Measurements from ENCODE around the gene SLC30A5. TPM values are rescaled to one million over a fixed set of nuclear protein-coding genes. Genes with fewer than 3 reads are reported as not detected.
"Not testable (repeated sequence)": the region's sequence is repeated elsewhere in the genome, so short reads cannot be mapped to it uniquely, and the experiment has no call there.

SLC30A5 gene
- 10 to 100 TPM; 25.5 to 35.2 TPM for total RNA-seq

DNA sequence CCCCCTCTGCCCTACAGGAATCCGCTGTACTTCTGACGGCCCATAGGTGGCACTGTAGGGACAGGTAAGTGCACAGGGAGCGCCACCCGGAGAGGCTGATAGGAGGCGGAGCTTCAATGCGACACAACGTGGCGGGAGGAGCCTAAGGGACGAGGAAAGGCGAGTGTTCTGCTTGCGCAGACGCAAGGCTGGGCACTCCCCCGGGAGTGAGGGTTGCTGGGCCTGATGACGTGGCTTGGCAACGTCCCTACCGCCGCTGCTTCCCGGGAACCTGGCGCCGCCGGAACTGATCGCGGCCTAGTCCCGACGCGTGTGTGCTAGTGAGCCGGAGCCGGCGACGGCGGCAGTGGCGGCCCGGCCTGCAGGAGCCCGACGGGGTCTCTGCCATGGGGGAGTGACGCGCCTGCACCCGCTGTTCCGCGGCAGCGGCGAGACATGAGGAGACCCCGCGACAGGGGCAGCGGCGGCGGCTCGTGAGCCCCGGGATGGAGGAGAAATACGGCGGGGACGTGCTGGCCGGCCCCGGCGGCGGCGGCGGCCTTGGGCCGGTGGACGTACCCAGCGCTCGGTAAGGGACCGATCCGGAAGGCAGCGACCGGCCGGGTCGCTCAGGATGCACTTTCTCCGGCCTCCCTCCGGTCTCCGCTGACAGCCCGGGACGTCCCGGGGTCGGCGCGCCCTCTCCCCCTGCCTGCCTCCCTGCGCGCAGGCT, at the start of gene SLC30A5:
Gene SLC30A5, plus strand, starts transcription at position 244 of the 712 bp plus-strand sequence. Its CDS starts 242 bp downstream, at position 486.
- ATAC-seq (peak; percentile 98 to 99), DNase-seq (ENCODE audit: low spot score in 2 of 2) (peak; percentile 95 to 99)
- H3K36me3 Mint-ChIP-seq: peaks cover 5 to 19% of the 10 kb centered on the region in 2 donors
- no peaks in the 10 kb centered on the region for H3K9me3 Mint-ChIP-seq
- H3K27ac Mint-ChIP-seq: peak within 1 kb of the TSS; percentile 97

GRCh38 chr5:69045213-69045612, 48.6 kb upstream of the SLC30A5 start:
- H3K36me3 Mint-ChIP-seq; H3K9me3 Mint-ChIP-seq; ATAC-seq; DNase-seq (ENCODE audit: low spot score in 2 of 2); H3K27ac Mint-ChIP-seq: not testable (repeated sequence)

DNA sequence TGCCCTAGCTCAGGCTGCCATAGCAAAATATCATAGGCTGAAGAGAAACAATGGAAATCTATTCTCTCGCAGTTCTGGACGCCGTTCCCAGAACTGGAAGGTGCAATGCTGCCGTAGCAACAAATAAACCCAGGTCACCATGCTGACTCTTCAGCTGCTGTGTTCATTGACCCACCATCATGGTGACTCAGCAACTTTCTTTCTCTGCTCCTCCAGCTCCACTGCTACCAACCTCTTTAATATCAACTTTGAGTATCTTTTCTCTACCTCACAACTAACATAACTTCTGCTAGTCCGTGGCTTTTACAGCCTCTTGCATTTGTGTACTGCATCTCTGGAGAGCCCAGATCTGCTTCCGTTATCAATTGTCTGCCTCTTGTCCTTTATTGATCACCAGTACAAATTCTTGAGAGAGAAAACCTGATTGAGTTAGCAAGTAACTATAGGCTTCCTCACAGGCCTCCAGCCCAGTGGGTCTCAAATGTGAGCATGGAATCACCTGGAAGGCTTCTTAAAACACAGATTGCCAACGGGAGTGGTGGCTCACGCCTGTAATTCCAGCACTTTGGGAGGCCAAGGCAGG, 47.3 kb upstream of the SLC30A5 start:
- Mint-ChIP-seq H3K27ac (peak overlapping the region; percentile 34 to 87), H3K9me3 (no peaks in the 10 kb centered on the region), H3K36me3 (no peaks in the 10 kb centered on the region)
- DNase-seq (ENCODE audit: low spot score in 2 of 2) (no peak), ATAC-seq (no peak)

- Mint-ChIP-seq H3K36me3 (no peaks in the 10 kb centered on the region), H3K9me3 (no peaks in the 10 kb centered on the region), H3K27ac (no peak overlapping the region)
- ATAC-seq (peak; percentile 49 to 58), DNase-seq (ENCODE audit: low spot score in 2 of 2) (no peak)
Measured at GRCh38 chr5:69048230-69048629, 45.6 kb upstream of the SLC30A5 start.

- ATAC-seq: no peak
- no peak overlapping the region for H3K27ac Mint-ChIP-seq
- H3K9me3 Mint-ChIP-seq: no peaks in the 10 kb centered on the region
- H3K36me3 Mint-ChIP-seq: no peaks in the 10 kb centered on the region
- no peak for DNase-seq (ENCODE audit: low spot score in 2 of 2)
Measured at GRCh38 chr5:69049151-69049550, 44.7 kb upstream of the SLC30A5 start.

- no peak overlapping the region for H3K27ac Mint-ChIP-seq
- no peaks in the 10 kb centered on the region for H3K36me3 Mint-ChIP-seq
- no peak for ATAC-seq
Measured at GRCh38 chr5:69049796-69050195, 44.0 kb upstream of the SLC30A5 start.

DNA sequence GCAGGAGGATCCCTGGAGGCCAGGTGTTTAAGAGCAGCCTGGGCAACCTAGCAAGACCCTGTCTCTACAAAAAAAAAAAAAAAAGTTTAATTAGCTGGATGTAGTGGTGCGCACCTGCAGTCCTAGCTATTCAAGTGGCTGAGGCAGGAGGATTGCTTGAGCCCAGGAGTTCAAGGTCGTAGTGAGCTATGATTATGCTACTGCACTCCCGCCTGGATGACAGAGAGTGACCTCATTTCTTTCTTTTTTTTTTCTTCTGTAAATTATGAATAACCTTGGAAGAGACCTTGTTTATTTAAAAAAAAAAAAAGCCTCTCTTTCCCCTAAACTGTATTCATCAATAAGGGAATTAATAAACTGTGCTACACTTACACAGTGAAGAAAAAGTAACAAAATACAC, 43.6 kb upstream of the SLC30A5 start:
- H3K36me3 Mint-ChIP-seq: no peaks in the 10 kb centered on the region
- ATAC-seq: no peak
- no peak overlapping the region for H3K27ac Mint-ChIP-seq

More at GRCh38 chr5:69049796-69050195, 44.0 kb upstream of the SLC30A5 start:
- DNase-seq (ENCODE audit: low spot score in 2 of 2): no peak
- no peaks in the 10 kb centered on the region for H3K9me3 Mint-ChIP-seq

DNA sequence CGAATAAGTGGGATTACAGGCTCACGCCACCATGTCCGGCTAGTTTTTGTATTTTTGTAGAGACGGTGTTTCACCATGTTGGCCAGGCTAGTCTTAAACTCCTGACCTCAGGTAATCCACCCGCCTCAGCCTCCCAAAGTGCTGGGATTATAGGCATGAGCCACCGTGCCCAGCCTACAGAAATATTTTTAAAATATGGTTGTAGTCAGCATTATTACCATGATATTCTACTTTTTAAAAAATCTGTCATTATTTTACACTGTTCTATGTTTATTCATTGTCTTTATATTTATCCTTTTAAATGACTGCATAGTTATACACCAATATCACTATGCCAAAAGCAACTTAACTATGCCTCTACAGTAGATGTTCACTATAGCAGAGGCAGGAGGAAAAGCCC, 41.6 kb upstream of the SLC30A5 start:
- Mint-ChIP-seq H3K36me3 (no peaks in the 10 kb centered on the region), H3K27ac (no peak overlapping the region), H3K9me3 (no peaks in the 10 kb centered on the region)
- DNase-seq (ENCODE audit: low spot score in 2 of 2) (no peak), ATAC-seq (no peak)

More for the DNA sequence above, 43.6 kb upstream of the SLC30A5 start:
- no peak for DNase-seq (ENCODE audit: low spot score in 2 of 2)
- no peaks in the 10 kb centered on the region for H3K9me3 Mint-ChIP-seq

DNA sequence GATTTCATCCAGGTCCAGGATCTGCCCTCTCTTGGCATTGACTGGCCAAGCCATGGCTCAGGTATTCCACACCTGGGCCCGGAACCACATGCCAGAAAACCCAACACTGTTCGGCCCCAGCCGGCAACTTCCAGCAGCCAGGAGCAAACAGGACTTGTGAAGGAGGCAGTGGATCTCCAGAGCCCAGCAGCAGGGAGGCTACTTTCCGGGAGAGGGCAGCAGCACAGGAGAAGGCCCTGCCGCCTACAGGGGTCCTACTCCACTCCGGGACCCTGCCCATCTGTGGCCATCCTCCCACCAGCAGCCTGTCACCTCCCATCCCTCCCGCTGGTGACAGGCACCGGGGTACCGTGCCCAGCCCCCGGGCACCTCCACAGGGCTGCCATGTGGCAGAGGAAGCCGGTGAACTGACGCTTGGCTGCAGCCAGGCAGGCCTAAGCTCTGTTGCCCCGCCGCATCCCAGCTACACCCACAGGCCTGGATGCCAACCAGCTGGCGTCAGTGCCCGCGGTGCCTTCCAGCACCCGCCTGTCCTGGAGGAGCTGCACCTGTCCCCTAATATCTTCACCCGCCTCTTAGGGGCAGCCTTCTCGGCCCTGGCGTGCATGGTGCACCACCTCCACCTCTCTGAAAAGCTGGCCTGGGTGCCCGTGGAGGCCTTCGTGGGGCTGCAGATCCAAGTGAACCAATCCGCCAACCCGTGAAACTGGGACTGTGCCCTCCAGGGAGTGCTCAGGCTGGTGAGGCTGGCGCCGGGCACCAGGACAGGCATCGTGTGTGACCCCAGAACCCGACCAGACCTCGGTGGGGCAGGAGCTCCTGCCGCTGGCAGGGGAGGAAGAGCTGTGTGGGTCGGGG, 18.9 kb upstream of the SLC30A5 start:
- H3K9me3 Mint-ChIP-seq: no peaks in the 10 kb centered on the region
- no peaks in the 10 kb centered on the region for H3K36me3 Mint-ChIP-seq
- H3K27ac Mint-ChIP-seq: no peak overlapping the region
- DNase-seq (ENCODE audit: low spot score in 2 of 2) (no peak), ATAC-seq (no peak)

GRCh38 chr5:69075522-69076179, 18.2 kb upstream of the SLC30A5 start:
- no peaks in the 10 kb centered on the region for H3K36me3 Mint-ChIP-seq
- no peak for DNase-seq (ENCODE audit: low spot score in 2 of 2)
- no peak for ATAC-seq
- H3K27ac Mint-ChIP-seq: no peak overlapping the region
- no peaks in the 10 kb centered on the region for H3K9me3 Mint-ChIP-seq

- DNase-seq (ENCODE audit: low spot score in 2 of 2) (no peak), ATAC-seq (no peak)
- Mint-ChIP-seq H3K9me3 (no peaks in the 10 kb centered on the region), H3K36me3 (no peaks in the 10 kb centered on the region), H3K27ac (no peak overlapping the region)
Measured at GRCh38 chr5:69078921-69079540, 14.8 kb upstream of the SLC30A5 start.

DNA sequence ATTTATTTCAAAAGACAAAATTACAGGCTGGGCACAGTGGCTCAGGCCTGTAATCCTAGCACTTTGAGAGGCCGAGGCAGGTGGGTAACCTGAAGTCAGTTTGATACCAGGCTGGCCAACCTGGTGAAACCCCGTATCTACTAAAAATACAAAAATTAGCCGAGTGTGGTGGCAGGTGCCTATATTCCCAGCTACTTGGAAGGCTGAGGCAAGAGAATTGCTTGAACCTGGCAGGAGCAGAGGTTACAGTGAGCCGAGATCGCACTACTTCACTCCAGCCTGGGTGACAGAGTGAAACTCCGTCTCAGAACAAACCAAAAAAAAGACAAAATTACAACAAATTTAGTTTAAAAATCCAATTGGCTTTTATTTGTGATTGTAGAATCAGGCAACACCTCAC, 14.3 kb upstream of the SLC30A5 start:
- DNase-seq (ENCODE audit: low spot score in 2 of 2) (no peak), ATAC-seq (no peak)
- H3K9me3 Mint-ChIP-seq: no peaks in the 10 kb centered on the region
- no peaks in the 10 kb centered on the region for H3K36me3 Mint-ChIP-seq
- H3K27ac Mint-ChIP-seq: no peak overlapping the region

GRCh38 chr5:69083412-69083811, 10.4 kb upstream of the SLC30A5 start:
- Mint-ChIP-seq H3K27ac (no peak overlapping the region), H3K9me3 (no peaks in the 10 kb centered on the region), H3K36me3 (no peaks in the 10 kb centered on the region)
- ATAC-seq (peak in 1 of 2 donors; percentile 43), DNase-seq (ENCODE audit: low spot score in 2 of 2) (no peak)

- DNase-seq (ENCODE audit: low spot score in 2 of 2) (no peak), ATAC-seq (no peak)
- H3K27ac Mint-ChIP-seq: no peak overlapping the region
- no peaks in the 10 kb centered on the region for H3K36me3 Mint-ChIP-seq
- no peaks in the 10 kb centered on the region for H3K9me3 Mint-ChIP-seq
Measured at GRCh38 chr5:69084195-69084594, 9.6 kb upstream of the SLC30A5 start.

DNA sequence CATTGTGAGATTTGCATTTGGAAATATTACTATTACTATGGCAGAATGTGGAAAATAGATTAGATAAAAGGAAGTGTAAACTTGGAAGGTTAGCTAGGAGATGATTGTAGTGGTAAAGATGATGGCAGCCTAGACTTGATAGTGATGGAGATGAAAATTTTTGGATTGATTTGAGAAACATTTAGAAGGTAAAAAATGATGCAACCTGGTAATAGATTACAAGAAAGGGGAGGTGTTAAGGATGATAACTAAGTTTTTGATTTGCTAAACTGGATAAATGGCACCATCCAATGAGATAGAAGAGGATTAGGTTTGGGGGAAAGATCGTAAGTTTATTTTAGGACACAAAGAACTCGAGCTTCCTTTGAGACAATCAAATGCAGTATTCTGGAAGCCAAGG, 8.9 kb upstream of the SLC30A5 start:
- H3K27ac Mint-ChIP-seq: no peak overlapping the region
- no peaks in the 10 kb centered on the region for H3K9me3 Mint-ChIP-seq
- DNase-seq (ENCODE audit: low spot score in 2 of 2) (no peak), ATAC-seq (no peak)
- H3K36me3 Mint-ChIP-seq: no peaks in the 10 kb centered on the region

- DNase-seq (ENCODE audit: low spot score in 2 of 2) (no peak), ATAC-seq (no peak)
- Mint-ChIP-seq H3K27ac (no peak overlapping the region), H3K9me3 (no peaks in the 10 kb centered on the region), H3K36me3 (no peaks in the 10 kb centered on the region)
Measured at GRCh38 chr5:69086206-69086605, 7.6 kb upstream of the SLC30A5 start.
